RWPE2 (cell line): ENCODE measurements around the gene JUN.
A peak's percentile ranks its signal among the peaks of the same experiment; 100 is the strongest.

Source experiments
- ATAC-seq: fragments of 200-7000 bp; cut with Tn5 transposase; 3 replicates; pipeline ENCODE4 v1.9.1; 2021; ENCODE audit warnings: low read depth
- DNase-seq: peaks from one replicate; pipeline ENCODE4 v3.0.0-alpha.2; 2020; ENCODE audit warnings: low spot score
- H3K27ac ChIP-seq: fragments of 450-650 bp; 2 replicates; pipeline ENCODE4 v1.5.1; 2017; ENCODE audit warnings: mild to moderate bottlenecking; ENCODE audit not compliant: poor library complexity, severe bottlenecking
- H3K27me3 ChIP-seq: fragments of 250-450 bp; sonication (Bioruptor Pico); 2 replicates; pipeline ENCODE4 v1.5.1; 2021; ENCODE audit warnings: mild to moderate bottlenecking, moderate library complexity; ENCODE audit not compliant: insufficient read depth, poor library complexity, severe bottlenecking
- H3K36me3 ChIP-seq: fragments of 250-450 bp; sonication (Bioruptor Pico); 2 replicates; pipeline ENCODE4 v1.5.1; 2020; ENCODE audit warnings: low read depth, mild to moderate bottlenecking, moderate library complexity
- H3K4me1 ChIP-seq: fragments of 250-450 bp; sonication (Bioruptor Pico); 2 replicates; pipeline ENCODE4 v1.5.1; 2021; ENCODE audit warnings: mild to moderate bottlenecking, moderate library complexity; ENCODE audit not compliant: insufficient read depth, poor library complexity, severe bottlenecking
- H3K4me3 ChIP-seq: fragments of 250-450 bp; sonication (Bioruptor Pico); 2 replicates; pipeline ENCODE4 v1.5.1; 2021; ENCODE audit warnings: mild to moderate bottlenecking, moderate library complexity; ENCODE audit not compliant: severe bottlenecking
- H3K9me3 ChIP-seq: fragments of 250-450 bp; sonication (Bioruptor Pico); 2 replicates; pipeline ENCODE4 v1.5.1; 2021; ENCODE audit warnings: mild to moderate bottlenecking, moderate library complexity; ENCODE audit not compliant: severe bottlenecking
- TF ChIP-seq, protein P1 (sequence below): fragments of 450-650 bp; IDR thresholded peaks from one replicate; pipeline ENCODE4 v1.5.1; 2017; ENCODE audit warnings: mild to moderate bottlenecking, moderate library complexity; ENCODE audit not compliant: poor library complexity, severe bottlenecking

JUN gene

DNA sequence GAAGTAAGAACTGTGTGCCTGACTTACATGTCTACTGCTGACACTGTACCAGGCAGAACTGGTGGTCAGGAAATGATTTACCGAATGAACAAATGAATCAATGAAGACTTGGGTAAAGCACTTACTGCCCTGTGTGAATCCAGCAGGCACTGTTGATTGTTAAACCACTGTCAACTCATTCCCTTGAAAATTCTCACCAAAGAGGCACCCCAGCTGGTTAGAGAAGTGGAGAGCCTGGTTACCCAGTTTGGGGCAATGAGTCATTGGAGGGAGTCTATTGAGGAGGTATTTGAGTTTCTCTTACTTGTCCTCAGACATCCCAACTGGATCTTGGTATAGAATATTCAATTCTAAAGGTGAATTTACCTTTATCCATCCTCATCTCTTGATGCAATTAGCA is 34.2 kb downstream of the JUN start:
- ATAC-seq = no peak
- no peak for DNase-seq
- TF ChIP-seq, protein P1, sequence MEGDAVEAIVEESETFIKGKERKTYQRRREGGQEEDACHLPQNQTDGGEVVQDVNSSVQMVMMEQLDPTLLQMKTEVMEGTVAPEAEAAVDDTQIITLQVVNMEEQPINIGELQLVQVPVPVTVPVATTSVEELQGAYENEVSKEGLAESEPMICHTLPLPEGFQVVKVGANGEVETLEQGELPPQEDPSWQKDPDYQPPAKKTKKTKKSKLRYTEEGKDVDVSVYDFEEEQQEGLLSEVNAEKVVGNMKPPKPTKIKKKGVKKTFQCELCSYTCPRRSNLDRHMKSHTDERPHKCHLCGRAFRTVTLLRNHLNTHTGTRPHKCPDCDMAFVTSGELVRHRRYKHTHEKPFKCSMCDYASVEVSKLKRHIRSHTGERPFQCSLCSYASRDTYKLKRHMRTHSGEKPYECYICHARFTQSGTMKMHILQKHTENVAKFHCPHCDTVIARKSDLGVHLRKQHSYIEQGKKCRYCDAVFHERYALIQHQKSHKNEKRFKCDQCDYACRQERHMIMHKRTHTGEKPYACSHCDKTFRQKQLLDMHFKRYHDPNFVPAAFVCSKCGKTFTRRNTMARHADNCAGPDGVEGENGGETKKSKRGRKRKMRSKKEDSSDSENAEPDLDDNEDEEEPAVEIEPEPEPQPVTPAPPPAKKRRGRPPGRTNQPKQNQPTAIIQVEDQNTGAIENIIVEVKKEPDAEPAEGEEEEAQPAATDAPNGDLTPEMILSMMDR = no peak
- Histone ChIP-seq H3K4me1 (peaks cover 41% of the 10 kb centered on the region), H3K27me3 (no peaks in the 10 kb centered on the region), H3K4me3 (no peak overlapping the region), H3K9me3 (no peaks in the 10 kb centered on the region), H3K27ac (no peak overlapping the region), H3K36me3 (no peaks in the 10 kb centered on the region)

DNA sequence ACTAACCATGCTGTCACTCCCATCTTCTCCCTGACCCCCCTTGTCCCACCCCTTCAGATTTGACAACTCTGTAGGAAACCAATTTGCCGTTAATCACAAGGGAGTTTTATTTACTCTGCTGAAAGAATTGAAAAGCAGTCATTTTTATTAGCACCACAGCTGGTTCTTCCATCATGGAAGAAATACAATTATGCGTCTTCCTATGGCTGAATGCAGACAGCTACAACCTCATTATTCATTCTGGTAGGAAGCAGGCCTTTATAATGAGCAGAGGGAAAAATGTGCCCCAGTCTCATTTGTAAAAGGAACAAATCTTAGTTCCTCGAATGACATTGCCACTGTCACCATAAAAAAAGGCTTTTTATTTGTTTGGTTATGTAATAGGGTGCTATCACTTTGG is 35.2 kb downstream of the JUN start:
- Histone ChIP-seq H3K27me3 (no peaks in the 10 kb centered on the region), H3K9me3 (no peaks in the 10 kb centered on the region), H3K4me3 (no peak overlapping the region), H3K27ac (no peak overlapping the region), H3K4me1 (peaks cover 31% of the 10 kb centered on the region), H3K36me3 (no peaks in the 10 kb centered on the region)
- ATAC-seq (no peak), DNase-seq (no peak)
- TF ChIP-seq, protein P1 = no peak

- DNase-seq = no peak
- TF ChIP-seq, protein P1 = no peak
- Histone ChIP-seq H3K4me1 (peaks cover 17% of the 10 kb centered on the region), H3K4me3 (no peak overlapping the region), H3K9me3 (no peaks in the 10 kb centered on the region), H3K27ac (no peak overlapping the region), H3K27me3 (no peaks in the 10 kb centered on the region), H3K36me3 (no peaks in the 10 kb centered on the region)
- ATAC-seq = peak; percentile 70
Observed at GRCh38 chr1:58746757-58747156, 37.1 kb downstream of the JUN start.

- H3K27ac ChIP-seq = no peak overlapping the region
- no peaks in the 10 kb centered on the region for H3K9me3 ChIP-seq
- no peaks in the 10 kb centered on the region for H3K27me3 ChIP-seq
- DNase-seq (no peak), ATAC-seq (no peak)
- TF ChIP-seq, protein P1 = no peak
- H3K4me1 ChIP-seq = peaks cover 17% of the 10 kb centered on the region
- no peak overlapping the region for H3K4me3 ChIP-seq
- H3K36me3 ChIP-seq = no peaks in the 10 kb centered on the region
Observed at GRCh38 chr1:58746182-58746581, 37.7 kb downstream of the JUN start.

DNA sequence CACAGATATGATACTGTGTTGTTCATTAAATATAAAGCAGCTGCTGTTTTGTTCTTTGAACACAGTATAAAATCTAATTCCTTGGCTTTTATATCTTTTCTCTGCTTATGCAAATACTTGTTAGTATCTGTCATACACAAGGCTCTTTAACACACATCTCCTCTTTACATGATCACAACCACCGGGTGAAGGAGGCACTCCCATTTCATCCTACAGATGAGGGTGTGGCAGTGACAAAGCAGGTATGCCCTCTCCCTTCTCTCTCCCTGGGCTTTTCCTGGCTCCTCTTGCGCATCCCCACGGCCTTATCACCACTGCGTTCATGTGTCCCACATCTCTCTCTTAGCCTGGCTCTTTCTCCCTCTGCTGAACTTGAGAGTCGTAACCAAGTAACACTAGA is 38.2 kb downstream of the JUN start:
- TF ChIP-seq, protein P1 = no peak
- Histone ChIP-seq H3K27ac (no peak overlapping the region), H3K27me3 (no peaks in the 10 kb centered on the region), H3K4me1 (peaks cover 17% of the 10 kb centered on the region), H3K36me3 (no peaks in the 10 kb centered on the region), H3K9me3 (no peaks in the 10 kb centered on the region), H3K4me3 (no peak overlapping the region)
- peak; percentile 67 for ATAC-seq
- DNase-seq = no peak
